HG03442 (cell line): ENCODE data around the gene NUBP2.

Experiments
- ATAC-seq: cut with Tn5 transposase; IDR thresholded peaks from one replicate; pipeline ENCODE4 v1.9.1; 2021; ENCODE audit warnings: mild to moderate bottlenecking, moderate library complexity; ENCODE audit not compliant: unreplicated experiment

Gene NUBP2

GRCh38 chr16:1782408-1783264 lies at the start of gene NUBP2, which contains the start of gene SPSB3:
Gene NUBP2 (plus strand): TSS chr16:1782960. CDS start chr16:1783021, 61 bp downstream.
Gene SPSB3 (minus strand): TSS chr16:1782571. CDS start chr16:1781483, 1,088 bp downstream.
- ATAC-seq, result peak; percentile 82

GRCh38 chr16:1734123-1734522 lies 48.6 kb upstream of the NUBP2 start:
- no peak for ATAC-seq

- no peak for ATAC-seq
These were observed 47.9 kb upstream of the NUBP2 start for GRCh38 chr16:1734816-1735215.

GRCh38 chr16:1740234-1740633 lies 42.5 kb upstream of the NUBP2 start:
- no peak for ATAC-seq

GRCh38 chr16:1740781-1741490 lies 41.8 kb upstream of the NUBP2 start:
- no peak for ATAC-seq

GRCh38 chr16:1741553-1742165 lies 41.1 kb upstream of the NUBP2 start:
- no peak for ATAC-seq

- ATAC-seq, result no peak
These were observed 39.1 kb upstream of the NUBP2 start for GRCh38 chr16:1743376-1744337.

- no peak for ATAC-seq
These were observed 38.4 kb upstream of the NUBP2 start for GRCh38 chr16:1744338-1744840.

GRCh38 chr16:1745181-1745899 lies 37.4 kb upstream of the NUBP2 start:
- no peak for ATAC-seq

- ATAC-seq, result no peak
These were observed 36.7 kb upstream of the NUBP2 start for GRCh38 chr16:1745900-1746692.

- ATAC-seq, result no peak
These were observed 36.0 kb upstream of the NUBP2 start for GRCh38 chr16:1746693-1747195.

- no peak for ATAC-seq
These were observed 34.8 kb upstream of the NUBP2 start for GRCh38 chr16:1747934-1748333.

- ATAC-seq, result no peak
These were observed 33.3 kb upstream of the NUBP2 start for GRCh38 chr16:1749152-1750117.

- ATAC-seq, result no peak
These were observed 30.8 kb upstream of the NUBP2 start for GRCh38 chr16:1751946-1752345.

GRCh38 chr16:1752853-1753252 lies 29.9 kb upstream of the NUBP2 start:
- ATAC-seq, result no peak

GRCh38 chr16:1754204-1754603 lies 28.6 kb upstream of the NUBP2 start:
- no peak for ATAC-seq

GRCh38 chr16:1757714-1758461 lies 24.9 kb upstream of the NUBP2 start:
- no peak for ATAC-seq
